KOPT-K1 (cell line): ENCODE data around the gene AXIN2.
A peak's percentile ranks its signal among the peaks of the same experiment; 100 is the strongest.

Source experiments
- H3K27ac ChIP-seq: fragments of 200-600 bp; sonication (generic); 2 replicates; pipeline ENCODE4 v1.5.1; 2016; ENCODE audit warnings: antibody characterized with exemption, mild to moderate bottlenecking, low read depth, low read length; ENCODE audit not compliant: poor library complexity, severe bottlenecking
- H3K36me3 ChIP-seq: fragments of 200-600 bp; sonication (generic); 2 replicates; pipeline ENCODE4 v1.5.1; 2017; ENCODE audit warnings: antibody characterized with exemption, mild to moderate bottlenecking, low read length, moderate library complexity; ENCODE audit not compliant: insufficient read depth
- H3K9me3 ChIP-seq: fragments of 200-600 bp; sonication (generic); 2 replicates; pipeline ENCODE4 v1.5.1; 2017; ENCODE audit warnings: antibody characterized with exemption, low read length, mild to moderate bottlenecking; ENCODE audit not compliant: insufficient read depth, poor library complexity, severe bottlenecking

Gene AXIN2

DNA sequence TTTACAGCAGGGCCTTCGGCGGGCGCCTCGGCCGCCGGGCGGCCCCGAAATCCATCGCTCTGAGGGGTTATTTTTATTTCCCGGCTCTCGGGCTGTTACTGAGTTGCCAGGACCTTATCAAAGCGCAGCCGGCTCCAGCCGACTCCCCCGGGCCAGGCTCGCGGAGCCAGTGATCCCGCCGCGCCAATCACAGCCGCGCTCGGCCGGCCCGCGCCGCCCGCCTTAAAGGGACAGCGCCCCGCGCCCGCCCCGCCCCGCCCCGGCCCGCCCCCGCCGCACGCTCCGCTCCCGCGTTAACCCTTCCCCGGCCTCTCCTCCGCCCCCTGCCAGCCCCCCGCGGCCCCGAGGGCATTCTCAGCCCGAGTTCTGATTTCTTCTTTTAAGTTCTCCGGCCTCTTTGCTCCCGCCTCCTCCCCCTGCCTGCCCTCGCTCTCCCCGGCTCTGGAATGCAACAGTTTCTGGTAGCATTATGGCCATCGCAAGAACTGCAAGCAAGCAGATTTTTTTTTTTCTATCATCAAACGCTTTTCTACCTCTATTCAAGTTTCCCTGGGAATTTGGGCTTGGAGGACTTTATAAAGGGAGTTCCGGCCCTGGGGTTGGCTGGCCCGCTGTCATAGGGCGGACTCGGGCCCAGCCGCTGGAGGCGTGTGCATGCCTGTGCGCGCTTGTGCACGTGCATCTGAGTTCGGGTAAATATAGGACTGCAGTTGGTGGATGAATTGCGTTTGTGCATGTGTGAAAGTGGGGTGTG, at the start of gene AXIN2:
Gene AXIN2, minus strand, starts transcription at position 197 of the 754 bp plus-strand sequence. CDS start 3,028 bp downstream, outside the sequence.
- Histone ChIP-seq H3K9me3 (no peaks in the 10 kb centered on the region), H3K27ac (peak within 1 kb of the TSS; percentile 42), H3K36me3 (no peaks in the 10 kb centered on the region)

DNA sequence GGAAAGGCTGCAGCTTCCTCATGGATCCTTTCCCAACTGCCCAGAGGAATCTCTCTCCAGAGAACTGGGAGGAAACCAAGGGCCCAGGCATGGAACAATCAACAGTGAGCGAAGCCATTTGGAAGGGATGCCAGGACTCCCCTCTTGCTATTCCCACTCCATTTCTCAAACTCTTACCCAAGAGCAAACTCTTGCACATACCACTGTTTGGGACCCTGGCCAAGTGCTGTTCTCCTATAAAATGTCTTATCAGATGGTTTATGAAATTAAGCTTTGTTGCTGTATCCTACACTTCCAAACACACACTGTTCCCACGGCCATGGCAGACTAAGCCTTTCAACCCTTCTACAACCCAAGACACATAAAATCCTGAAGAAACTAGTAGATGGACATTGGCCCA, 48.3 kb upstream of the AXIN2 start:
- Histone ChIP-seq H3K27ac (no peak overlapping the region), H3K36me3 (no peaks in the 10 kb centered on the region), H3K9me3 (no peaks in the 10 kb centered on the region)

DNA sequence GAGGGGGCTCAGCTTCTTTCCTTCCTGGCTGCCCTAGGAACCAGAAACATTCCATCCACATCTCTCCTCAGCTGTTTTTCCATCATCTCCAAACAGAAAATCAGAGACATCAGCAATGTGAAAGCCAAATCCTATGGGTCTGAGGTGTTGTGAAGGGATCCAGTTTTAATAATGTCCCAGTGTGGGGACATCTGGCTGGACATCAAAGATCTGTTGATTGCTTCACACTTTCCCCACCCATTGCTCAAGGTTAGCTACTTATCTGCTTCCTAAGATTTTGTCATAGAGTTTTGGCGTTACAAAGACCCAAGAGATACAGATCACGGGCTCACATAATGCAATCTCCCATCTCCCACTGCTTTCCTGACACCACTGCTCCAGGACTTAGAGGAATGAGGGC, 47.8 kb upstream of the AXIN2 start:
- no peaks in the 10 kb centered on the region for H3K36me3 ChIP-seq
- H3K27ac ChIP-seq = no peak overlapping the region
- H3K9me3 ChIP-seq = no peaks in the 10 kb centered on the region

DNA sequence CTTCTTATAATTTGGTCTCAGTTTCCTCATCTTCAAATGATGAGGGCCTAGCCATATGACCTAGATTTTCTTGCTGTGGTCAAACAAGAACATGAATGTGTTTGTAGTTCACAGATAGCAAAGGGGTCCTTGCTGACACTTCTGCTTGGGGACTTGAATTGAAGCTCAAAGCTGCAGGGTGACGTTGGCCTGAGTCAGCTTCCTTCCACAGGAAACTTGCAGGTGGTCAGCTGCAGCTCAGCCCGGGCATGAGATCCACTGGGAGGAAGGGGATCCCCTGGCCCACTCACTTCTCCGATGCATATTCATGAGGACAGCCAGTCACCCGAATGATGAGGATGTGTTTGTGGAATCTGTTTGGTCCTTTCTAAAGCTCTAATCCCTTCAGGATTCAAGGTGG, 42.6 kb upstream of the AXIN2 start:
- H3K9me3 ChIP-seq = no peaks in the 10 kb centered on the region
- no peak overlapping the region for H3K27ac ChIP-seq
- no peaks in the 10 kb centered on the region for H3K36me3 ChIP-seq

DNA sequence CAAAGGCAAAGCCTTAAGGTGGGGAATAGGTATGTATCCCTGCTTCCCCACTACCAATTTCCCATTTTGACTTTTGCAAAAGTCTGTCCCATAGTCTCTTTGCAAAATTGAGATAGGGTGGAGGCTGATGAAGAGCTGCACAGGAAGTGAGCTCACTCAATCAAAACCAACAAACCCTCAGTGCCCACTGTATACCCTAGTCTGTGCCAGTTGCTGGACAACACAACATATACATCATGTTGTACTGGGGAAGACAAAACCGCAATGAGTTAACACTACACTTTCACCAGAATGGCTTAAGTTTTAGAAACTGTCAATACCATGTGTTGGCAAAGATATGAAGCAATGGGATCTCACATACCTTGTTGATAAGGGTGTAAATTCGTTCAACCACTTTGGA, 40.4 kb upstream of the AXIN2 start:
- Histone ChIP-seq H3K27ac (no peak overlapping the region), H3K9me3 (no peaks in the 10 kb centered on the region), H3K36me3 (no peaks in the 10 kb centered on the region)

- no peaks in the 10 kb centered on the region for H3K36me3 ChIP-seq
Measured at GRCh38 chr17:65601145-65601544, 39.7 kb upstream of the AXIN2 start.

GRCh38 chr17:65600518-65600917, 39.1 kb upstream of the AXIN2 start:
- Histone ChIP-seq H3K36me3 (no peaks in the 10 kb centered on the region), H3K9me3 (no peaks in the 10 kb centered on the region), H3K27ac (no peak overlapping the region)

More at GRCh38 chr17:65601145-65601544, 39.7 kb upstream of the AXIN2 start:
- Histone ChIP-seq H3K9me3 (no peaks in the 10 kb centered on the region), H3K27ac (no peak overlapping the region)

- Histone ChIP-seq H3K9me3 (no peaks in the 10 kb centered on the region), H3K36me3 (no peaks in the 10 kb centered on the region), H3K27ac (no peak overlapping the region)
Measured at GRCh38 chr17:65599650-65600049, 38.2 kb upstream of the AXIN2 start.

GRCh38 chr17:65598746-65599145, 37.3 kb upstream of the AXIN2 start:
- no peaks in the 10 kb centered on the region for H3K36me3 ChIP-seq
- no peak overlapping the region for H3K27ac ChIP-seq
- H3K9me3 ChIP-seq = no peaks in the 10 kb centered on the region

DNA sequence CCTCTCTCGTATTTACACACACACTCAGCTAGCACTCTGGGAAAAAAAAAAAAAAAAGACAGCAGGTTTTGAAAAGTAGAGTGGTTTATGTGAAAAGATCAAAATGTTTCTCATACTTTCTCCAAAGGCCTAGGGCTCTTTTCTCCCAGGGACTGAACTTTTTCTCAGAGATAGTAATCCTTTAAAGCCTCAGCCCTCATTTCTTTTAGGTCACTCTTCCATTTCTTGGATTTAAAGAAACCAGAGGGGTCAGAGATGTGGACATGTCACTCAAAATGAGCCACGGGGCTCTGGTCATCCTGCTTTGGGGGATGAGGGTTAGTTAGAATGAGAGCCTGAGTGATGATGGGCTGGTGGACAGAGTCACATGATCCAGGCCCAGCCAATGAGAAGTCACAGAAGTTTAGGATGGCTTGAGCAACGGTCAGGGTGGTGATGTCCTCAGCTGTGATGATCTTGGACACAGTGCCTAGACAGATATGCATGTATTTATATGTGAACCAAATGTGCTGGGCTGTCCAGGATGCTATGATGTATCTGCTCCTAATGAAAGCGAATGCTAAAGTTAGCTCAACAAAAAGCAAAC, 33.7 kb upstream of the AXIN2 start:
- Histone ChIP-seq H3K36me3 (no peaks in the 10 kb centered on the region), H3K9me3 (no peaks in the 10 kb centered on the region), H3K27ac (no peak overlapping the region)

GRCh38 chr17:65593855-65594845, 32.7 kb upstream of the AXIN2 start:
- no peak overlapping the region for H3K27ac ChIP-seq
- no peaks in the 10 kb centered on the region for H3K9me3 ChIP-seq
- no peaks in the 10 kb centered on the region for H3K36me3 ChIP-seq

GRCh38 chr17:65593092-65593854, 31.8 kb upstream of the AXIN2 start:
- Histone ChIP-seq H3K36me3 (no peaks in the 10 kb centered on the region), H3K9me3 (no peaks in the 10 kb centered on the region), H3K27ac (no peak overlapping the region)

GRCh38 chr17:65592125-65592965, 30.9 kb upstream of the AXIN2 start:
- H3K9me3 ChIP-seq = no peaks in the 10 kb centered on the region
- no peaks in the 10 kb centered on the region for H3K36me3 ChIP-seq
- H3K27ac ChIP-seq = no peak overlapping the region

GRCh38 chr17:65589321-65589720, 27.9 kb upstream of the AXIN2 start:
- H3K9me3 ChIP-seq = no peaks in the 10 kb centered on the region
- H3K27ac ChIP-seq = no peak overlapping the region
- H3K36me3 ChIP-seq = no peaks in the 10 kb centered on the region
